ENCODE data around the gene STIMATE.
A peak's percentile ranks its signal among the peaks of the same experiment; 100 is the strongest.

STIMATE gene

DNA sequence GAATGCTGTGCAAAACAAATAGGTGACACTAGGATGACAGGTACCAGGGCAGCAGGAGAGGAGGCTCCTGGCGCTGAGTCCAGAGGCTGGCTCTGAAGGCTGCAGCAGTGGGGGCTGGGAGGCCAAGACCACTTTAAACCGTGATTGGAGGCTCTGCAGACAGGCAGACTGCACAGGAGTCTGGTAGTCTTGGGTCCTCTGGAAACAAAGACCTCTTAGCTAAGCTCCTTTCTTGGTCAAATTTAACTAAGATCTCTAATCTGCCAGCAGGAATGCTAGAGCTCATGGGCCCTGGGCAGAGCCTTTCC, 58.1 kb downstream of the STIMATE start:
- no peak for DNase-seq

DNA sequence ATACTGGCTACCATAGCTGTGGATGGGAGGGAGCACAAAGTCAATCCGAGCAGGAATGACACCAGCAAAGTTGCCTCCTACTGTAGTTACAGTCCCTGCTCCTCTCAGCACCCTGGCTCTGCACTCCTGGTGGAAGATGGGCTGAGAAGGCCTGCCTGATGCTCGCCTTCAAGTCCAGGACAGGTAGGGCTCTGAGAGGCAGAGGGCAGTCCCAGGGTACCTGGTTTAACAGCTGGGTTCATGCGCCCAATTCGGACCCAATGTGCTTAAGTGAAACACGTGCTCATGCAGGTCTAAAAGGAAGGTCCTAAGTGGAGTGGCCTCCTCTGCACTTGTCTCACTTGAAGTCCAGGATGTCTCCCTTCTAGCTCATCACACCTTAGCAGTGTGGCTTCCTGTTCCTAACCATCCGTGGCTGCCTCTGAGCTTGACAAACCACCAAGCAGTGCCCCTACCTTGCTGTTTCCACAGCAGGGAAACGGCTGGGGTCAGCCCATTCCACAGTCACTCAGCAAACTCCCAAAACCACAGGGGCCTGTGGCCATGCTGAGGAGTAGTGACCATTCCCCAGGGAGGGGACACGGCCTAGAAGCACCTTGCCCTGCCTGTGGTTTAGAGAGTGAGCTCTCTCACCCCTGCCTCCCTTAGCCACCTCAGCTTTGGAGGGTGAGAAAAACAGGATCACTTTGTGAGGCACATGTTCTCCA, 58.6 kb downstream of the STIMATE start:
- DNase-seq = no peak

DNA sequence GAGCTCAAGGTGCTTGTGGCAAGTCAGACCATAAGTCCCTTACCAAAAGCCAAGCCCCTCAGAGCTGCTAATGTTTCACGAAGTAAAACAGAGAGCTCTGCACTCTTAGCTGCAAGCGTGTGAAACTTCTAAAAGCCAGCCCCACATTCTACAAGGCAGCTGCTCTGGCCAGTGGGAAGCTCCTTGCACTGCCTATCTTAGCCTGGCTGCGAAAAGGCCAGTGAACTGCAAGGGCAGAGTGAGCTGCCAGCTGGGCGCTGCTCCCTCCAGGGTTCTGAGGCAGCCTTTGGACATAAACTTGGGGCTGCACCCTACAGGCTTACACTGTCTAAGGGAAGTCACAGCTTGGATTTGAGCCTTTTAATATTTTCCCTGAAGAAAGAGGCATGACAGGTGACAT, 60.4 kb downstream of the STIMATE start:
- DNase-seq = no peak

DNA sequence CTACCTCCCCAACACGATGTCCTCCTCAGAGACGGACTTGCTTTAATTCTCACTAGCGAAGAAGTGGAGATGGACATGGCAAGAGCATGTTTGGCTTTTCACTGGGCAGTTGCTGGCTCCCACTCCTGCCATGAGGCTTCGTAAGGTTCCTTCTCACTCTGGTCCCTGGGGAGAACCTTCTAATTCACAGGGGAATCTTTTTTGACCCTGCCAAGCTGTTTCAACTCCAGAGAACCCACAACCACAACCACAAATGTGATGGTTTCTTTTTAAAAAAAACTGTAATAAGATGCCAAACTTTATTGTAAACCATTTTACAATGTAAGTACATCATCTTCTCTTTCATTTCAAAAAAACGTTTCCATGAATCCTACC, 60.9 kb downstream of the STIMATE start:
- DNase-seq = no peak

DNA sequence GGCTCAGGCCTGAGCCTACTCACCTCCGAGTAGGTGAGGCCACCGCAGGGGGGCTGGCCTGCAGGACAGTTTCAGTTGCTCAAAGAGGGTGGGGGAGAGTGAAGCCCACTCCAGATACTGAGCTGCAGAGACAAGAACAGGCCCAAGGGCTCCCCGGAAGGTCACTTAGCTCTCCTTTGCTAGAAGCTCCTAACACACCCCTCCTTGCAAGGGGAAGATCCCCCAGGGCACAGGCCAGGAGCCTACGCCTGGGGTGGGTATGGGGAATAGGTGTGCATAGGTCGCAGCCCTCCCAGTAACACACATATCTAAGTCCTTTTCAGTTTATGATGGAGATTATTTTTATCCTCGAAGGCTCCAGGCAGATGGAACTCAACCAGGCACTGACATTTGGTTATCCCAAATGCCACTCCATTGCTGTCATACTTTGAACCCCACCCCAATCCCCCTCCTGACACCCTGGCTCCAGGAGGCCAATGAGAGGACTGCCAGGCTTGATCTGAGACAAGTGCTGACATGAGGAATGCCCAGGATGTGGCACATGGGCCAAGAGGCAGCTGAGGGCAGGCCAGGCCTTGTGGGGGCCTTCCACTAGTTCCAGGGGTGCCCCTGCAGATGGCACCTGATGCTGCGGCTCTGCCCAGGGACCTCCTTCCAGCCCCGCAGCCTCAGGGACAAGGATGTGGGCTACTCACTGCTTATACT, 61.4 kb downstream of the STIMATE start:
- DNase-seq = no peak

DNA sequence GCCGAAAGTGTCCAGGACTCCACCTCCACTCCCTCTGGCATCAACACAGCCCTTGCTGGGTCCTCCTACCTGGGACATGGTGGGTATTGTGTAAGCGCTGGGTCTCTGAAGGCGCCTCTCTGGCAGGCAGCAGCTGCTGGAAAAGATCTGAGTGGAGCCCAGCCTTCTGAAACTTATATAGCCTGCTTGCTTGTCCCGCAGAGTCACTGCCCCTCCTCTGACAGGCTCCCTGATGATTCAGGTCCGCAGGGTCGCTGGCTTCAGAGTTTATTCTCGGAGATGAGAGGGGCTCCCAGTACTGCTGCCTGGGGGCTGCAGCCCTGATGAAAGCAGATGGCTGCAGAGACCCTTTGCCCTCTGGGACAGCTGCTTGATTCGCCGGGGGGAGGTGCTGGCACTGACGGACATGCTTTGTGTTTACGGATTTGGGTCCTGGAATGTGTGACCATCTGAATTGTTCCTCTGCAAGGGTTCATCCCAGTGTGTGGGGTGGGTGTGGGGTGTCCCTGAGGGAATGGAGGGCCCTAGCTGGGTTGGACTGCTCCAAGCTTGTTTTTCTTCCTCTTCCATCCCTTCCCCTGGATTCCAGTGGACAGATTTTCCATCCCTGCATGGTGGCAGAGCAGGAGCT, 62.4 kb downstream of the STIMATE start, which contains the start of gene MUSTN1:
Gene MUSTN1 (minus strand): TSS at position 149 of the 631 bp plus-strand sequence. CDS start 71 bp downstream, at position 78.
- no peak for DNase-seq

DNA sequence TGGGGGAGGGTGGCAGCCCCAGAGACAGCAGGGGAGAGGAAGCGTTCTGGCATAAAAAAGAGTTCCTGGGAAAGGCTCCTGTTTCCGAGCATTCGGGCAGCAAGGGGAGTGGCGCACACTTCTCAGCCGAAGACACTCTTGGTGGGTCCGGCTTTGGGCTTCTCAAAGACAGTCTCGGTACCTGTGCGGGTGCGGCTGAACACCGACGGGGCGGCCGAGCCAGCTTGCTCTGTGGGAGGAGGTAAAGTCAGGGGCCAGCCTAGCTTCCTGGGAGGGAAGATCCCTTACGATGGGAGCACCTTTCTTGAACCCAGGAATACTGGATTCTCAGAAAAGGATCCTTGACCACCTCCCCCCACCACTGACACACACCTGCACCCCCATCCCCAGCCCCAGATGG, 64.1 kb downstream of the STIMATE start:
- DNase-seq = no peak

DNA sequence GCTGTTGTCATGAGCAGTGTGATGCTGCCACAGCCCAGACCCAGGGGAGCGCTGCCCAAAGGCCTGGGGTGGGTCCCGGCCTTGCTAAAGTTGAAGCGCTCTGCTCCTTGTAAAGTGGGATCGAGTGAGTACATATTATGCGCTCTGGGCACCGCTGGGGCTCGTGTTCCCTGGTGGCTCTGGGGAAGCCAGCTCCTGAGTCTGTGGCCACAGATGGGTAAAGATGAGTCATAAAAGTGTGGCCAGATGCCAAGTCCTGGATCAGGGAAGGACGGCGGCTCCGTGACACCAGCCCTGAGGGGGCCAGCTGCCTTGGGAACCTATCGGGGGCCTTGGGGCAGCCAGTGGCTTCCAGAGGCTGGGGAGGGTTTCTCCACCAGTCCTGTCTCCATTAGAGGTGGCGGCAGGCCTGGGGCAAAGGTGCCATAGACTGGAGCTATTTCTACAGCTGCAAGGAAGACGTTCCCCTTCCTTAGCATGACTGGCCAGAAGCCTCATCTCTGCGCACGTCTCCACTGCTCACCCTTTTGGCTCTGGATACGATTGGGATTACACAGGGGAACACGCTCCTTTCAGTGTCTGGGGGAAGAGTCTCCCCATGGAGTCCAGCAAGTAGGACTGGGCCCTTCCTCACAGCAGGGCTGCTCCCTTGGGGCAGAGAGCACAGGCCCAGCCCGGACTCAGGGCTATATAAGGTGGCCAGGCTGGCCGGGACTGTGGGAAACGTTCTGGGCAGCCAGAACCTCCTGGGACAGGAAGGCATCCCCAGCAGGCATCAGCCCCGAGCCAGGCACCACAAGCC, 65.6 kb downstream of the STIMATE start:
- peak; percentile 67 for DNase-seq

DNA sequence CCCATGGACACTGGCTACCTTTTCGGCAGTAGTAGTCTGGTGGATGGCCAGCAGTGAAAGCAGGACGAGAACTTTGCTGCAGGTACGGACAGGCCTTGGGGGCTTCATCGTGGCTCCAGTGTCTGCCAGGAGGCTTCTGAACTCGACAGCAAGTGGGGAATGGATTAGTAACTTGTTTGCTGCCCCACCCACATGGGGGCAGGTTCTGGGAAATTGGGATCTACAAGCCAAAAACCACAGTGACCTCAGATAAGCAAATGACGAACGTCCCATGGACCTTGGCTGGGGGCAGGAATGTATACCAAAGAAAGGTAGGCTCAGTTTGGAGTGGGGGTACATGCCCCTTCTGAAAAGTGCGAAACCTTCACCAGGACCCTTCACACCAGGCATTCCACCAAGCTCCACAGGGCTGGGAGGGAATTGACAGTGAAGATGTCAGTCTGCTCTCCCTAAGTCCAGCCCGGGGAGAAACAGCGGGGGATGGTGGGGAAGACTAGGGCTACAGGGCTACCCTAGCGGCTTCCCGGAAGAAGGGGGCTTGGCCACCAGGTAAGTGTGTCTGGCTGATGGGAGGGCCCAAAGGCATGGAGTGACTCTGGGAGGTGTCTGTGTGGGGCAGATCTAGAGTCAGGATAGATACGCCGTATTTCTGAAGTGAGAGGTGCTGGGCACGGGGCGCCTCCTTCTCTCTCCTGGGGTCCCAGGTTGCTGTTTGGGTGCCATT, 66.7 kb downstream of the STIMATE start, which contains the start of gene ITIH4:
Gene ITIH4 (minus strand): TSS at position 138 of the 724 bp plus-strand sequence. CDS start 30 bp downstream, at position 108.
- no peak for DNase-seq

DNA sequence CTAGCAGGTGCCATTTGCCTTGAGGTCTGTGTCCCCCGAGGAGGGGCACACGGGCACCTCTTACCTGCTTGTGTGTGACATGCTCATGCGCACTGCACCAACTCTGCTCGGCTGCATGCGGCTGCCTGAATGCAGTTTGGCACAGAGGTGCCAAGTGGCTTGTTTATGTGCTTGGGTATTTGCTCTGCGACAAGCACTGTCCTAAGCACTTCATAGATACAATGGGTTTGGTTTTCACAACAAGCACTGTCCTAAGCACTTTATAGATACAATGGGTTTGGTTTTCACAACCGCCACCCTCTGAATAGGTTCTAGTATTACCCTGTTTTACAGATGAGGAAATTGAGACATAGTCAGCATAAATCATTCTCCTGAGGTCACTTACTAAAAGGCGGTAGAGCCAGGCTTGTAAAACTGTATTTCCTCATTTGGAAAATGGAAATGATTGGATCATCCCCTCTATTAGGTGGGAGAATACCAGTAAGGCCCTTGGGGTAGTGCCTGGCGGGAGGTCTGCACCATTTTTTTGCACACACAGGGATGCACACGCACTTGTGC, 67.4 kb downstream of the STIMATE start:
- no peak for DNase-seq

DNA sequence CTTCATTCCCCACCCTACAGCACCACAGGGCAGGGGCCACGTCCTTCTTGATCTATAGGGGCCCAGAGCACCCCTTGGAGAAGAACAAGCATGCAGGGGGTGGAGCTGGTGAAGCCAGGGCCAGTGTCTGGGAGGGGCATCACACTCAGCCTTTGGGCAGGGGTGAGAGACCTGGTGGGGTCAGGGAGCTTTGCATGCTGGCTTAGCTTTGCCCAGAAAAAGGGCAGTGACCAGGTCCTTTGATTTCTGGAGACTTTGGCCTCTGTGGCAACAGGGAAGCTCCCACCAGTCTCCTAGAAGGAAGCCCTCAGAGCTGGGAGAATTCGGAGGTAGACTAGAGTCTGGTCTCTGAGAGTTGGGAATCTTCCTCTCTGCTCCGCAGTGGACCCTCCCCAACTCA, 67.9 kb downstream of the STIMATE start:
- no peak for DNase-seq

DNA sequence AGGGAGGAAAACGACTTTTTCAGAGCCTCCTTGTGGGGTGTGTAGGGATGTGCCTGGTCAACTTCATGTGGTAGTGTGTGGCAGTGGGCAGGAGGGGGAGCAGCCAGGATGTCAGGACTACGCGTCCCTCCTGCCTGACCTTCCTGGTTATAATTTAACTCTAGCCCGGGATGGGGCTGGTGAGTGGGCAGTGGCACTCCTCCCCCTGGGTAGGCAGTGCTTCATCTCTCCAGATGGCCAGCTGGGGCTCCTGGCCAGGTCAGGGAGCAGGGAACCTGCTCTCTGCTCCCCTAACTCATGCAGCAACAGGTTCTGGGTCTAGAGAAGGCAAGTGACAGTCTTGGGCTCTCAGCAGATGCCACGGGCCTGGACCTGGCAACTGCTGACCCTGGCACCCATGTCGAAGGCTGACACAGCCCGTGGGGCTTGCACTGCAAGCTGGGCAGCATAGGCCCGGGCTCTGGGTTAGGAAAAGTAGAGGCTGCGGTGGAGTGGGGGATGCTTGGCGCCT, 69.4 kb downstream of the STIMATE start:
- no peak for DNase-seq

DNA sequence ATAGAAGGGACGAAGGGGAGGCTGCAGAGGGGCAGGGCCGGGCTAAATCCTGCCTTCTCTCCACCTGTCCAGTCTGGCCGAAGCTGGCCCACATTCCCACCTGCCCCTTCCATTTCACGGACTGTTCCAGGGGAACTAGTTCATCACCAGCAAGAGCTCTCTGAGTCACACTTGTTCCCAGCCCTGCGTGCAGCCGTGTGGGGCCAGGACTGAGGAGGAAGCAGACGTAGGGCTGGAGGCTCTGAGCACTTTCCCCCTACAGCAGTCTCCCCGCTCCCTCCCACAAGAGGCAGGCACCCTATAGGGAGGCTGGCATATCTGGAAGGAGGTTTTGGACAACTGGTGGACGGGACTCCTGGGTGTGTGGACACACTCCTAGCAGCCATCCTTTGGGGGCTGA, 69.9 kb downstream of the STIMATE start:
- no peak for DNase-seq

DNA sequence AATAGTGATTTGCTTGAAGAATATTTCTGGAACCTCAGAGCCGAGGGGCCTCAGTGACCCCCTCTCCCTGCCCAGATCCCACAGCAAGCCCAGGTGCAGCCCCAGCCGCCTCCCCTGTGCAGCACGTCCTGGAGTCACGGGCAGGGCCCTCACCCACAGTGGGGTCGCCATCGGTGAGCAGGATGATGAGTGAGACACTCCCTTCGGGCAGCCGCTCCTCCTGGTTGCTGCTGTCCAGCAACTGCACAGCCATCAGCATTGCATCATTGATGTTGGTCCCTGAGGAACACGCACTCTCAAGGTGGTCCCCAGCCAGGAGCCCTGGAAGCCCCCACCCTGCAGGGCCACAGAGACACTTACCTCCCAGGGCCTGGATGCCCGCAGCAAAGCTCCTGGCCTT, 73.3 kb downstream of the STIMATE start:
- DNase-seq = no peak

DNA sequence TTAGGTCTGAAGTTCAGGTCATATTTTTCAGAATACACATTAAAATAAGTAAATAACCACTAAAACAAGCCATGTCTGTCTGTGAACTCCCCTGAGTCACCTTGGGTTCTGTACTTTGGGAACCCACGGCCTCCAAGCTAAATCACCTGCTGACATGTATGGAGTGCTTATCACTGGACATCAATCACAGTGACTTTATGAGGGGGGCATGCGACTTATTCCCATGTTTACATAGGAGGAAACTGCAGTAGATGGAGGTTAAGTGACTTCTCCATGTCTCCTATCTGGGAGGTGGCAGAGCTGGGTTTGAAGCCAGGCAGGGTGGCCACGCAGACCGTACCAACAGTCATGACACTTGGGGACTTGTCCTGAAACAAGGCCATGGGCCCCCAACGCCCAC, 75.0 kb downstream of the STIMATE start:
- DNase-seq = no peak

DNA sequence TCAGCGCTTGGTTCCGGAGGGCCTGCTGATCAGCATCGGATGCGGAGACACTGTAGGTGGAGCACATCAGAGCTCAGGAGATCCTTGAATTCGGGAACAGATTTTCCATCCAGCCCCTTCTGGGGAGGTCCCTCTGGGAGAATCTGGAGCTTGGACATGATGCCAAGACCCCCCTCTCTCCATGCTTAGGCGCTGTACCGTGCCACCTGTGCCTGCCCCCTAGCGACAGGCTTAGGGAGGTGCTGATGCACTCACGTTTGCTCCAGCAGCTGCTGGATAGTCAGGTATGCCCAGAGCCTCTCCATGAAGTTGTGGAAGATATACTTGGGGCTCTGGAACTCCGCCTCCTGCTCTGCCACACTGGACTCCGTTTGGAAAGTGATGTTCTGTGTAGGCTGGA, 76.6 kb downstream of the STIMATE start:
- DNase-seq = no peak

DNA sequence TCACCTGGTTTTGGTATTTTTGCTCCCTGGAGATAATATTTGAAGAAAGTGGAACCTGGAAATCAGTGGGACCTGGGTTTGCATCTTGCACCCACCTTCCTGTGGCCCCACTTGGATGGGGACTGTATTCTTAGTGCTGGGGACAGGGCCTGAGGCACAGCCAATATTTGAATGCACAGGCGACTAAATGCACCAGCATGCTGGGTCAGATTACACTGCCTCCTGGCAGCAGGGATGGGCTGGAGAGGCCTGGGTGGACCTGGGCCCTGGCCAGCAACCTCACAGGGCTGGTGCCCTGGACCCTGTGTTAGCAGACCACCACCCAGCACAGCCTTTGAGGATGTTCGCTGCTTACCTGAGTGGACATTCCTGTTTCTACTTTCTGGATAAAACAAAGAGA, 77.4 kb downstream of the STIMATE start:
- DNase-seq = no peak

DNA sequence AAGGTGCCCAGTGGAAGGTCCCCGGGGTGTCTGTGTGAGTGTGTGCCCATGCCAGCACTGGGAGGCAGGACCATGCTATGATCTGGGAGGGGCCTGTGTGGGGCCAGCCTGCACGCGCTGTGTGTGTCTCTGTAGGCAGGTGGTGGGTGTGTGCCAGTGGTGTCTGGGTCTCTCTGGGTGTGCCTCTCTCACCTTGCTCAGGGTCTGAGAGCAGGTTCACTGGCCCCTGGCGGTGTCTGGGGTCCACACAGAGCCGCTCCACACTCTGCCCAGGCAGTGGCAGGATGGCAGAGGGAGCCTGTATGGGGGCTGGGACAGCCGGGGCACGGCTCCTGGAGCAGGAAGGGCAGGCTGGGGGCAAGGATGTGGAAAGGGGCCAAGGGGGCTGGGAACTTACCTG, 79.5 kb downstream of the STIMATE start:
- DNase-seq = no peak

DNA sequence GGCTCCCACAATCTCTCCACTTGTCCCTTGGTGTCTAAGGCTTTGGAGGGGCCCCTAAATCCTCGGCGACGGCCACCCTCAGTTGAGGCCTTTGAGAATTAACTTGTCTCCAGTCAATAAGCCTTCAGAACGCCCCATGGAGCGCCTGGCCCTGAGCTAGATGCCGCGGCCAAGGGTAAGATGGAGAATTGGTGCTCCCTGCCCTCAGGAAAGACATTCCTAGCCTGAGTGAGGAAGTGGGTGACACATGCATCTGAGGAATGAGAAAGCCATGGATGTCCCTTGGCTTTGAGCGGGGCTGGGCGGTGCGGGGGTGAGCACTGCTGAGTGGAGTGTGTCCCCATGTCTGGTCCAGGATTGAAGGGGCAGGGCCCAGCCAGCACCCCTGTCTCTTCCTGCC, 80.1 kb downstream of the STIMATE start:
- DNase-seq = no peak

DNA sequence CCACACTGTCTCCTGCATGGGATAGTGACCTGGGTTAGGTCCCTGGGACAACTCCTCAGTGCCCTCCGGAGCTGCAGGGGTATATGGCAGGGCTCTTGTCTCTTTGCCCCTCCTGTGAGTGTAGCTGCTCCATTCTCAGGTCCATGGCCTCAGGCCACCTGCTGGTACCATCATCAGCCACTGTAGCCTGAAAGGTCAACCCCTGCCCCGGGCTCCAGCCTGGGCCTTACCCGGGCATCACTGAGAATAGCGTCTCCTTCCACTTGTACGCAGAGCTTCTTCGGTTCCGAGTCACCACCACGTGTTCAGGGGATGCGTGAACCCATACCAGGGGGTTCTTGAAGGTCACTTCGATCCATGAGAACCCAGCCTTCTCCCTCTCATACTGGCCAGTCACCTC, 80.7 kb downstream of the STIMATE start:
- DNase-seq = no peak

DNA sequence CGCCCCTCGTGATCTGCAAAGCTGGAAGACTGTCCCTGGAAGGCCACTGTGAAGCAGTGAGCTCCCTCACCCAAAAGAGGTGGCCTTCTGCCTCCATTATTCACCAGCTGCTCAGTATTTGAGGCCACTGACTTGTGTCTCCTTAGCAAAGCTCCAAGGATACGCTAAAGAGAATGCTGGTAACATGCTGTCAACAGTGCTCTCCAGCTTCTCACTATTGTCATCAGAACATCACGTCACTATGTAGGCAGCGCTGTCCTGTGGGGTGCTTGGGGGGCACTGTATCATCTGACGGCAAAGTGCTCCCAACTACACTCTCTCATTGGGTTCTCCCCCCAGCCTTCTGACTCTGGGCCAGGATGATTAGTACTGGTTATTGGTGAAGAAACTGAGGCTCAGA, 81.1 kb downstream of the STIMATE start:
- DNase-seq = no peak

DNA sequence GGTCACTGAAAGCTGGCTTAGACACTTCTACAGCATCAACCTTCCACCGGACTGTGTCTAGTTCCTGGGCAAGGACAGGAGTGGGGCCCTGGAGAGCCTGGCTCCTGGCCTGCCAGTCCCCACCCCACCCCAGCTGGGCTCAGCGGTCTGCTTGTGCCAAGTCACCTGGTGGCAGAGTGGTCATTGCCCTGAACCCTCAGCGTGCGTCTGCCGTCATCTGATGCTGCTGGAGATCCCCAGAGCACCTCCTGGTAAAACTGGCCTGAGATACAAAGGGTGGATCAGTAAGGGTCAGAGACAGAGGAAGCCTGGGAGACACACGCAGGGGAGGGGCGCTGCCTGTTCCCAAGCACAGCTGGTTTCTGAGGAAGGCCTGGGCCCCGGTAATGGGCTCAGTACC, 83.5 kb downstream of the STIMATE start:
- DNase-seq = no peak
